Sigmoid colon (tissue), 7 donors: Measurements from ENCODE around the gene CHMP1A. TPM values are rescaled to one million over a fixed set of nuclear protein-coding genes. Genes with fewer than 3 reads are reported as not detected.

Experiments
- DNase-seq: peaks from one replicate; pipeline ENCODE4 v3.0.0-alpha.2; 2019
- H3K27ac ChIP-seq, 4 donors: fragments of 200-600 bp; sonication (generic); one replicate each; pipeline ENCODE4 v1.5.1; 2016 to 2019; ENCODE audit warnings: mild to moderate bottlenecking in 1 of 4
- H3K27me3 ChIP-seq, 3 donors: fragments of 200-600 bp; sonication (generic); one replicate each; pipeline ENCODE4 v1.5.1; 2019; ENCODE audit warnings: mild to moderate bottlenecking in 1 of 3
- H3K36me3 ChIP-seq, 4 donors: fragments of 200-600 bp; sonication (generic); one replicate each; pipeline ENCODE4 v1.5.1; 2016 to 2019
- H3K4me1 ChIP-seq, 4 donors: fragments of 200-600 bp; sonication (generic); one replicate each; pipeline ENCODE4 v1.5.1; 2017 to 2019
- H3K4me3 ChIP-seq, 4 donors: fragments of 200-600 bp; sonication (generic); one replicate each; pipeline ENCODE4 v1.5.1; 2017 to 2019; ENCODE audit warnings: mild to moderate bottlenecking in 2 of 4, moderate library complexity in 1 of 4
- H3K9me3 ChIP-seq, 4 donors: fragments of 200-600 bp in 3 of 4; sonication (generic) in 3 of 4; one replicate each; pipeline versions ENCODE4 v1.5.1 to v1.6.1; 2013 to 2019
- CTCF ChIP-seq, 4 experiments: fragments of 450-650 bp in 3 of 4; fragments of 200-600 bp in 1 of 4; IDR thresholded peaks; one replicate each; pipeline ENCODE4 v1.5.1; 2016 to 2019; ENCODE audit warnings: antibody characterized with exemption in 4 of 4, mild to moderate bottlenecking in 3 of 4, moderate library complexity in 2 of 4
- EP300 ChIP-seq, 4 donors: sonication (generic); formaldehyde crosslinking; IDR thresholded peaks; one replicate each; pipeline ENCODE4 v1.6.1; 2017; ENCODE audit warnings: antibody characterized with exemption in 4 of 4
- POLR2A ChIP-seq, 2 donors: fragments of 450-650 bp; IDR thresholded peaks; one replicate each; pipeline ENCODE4 v1.6.1; 2016; ENCODE audit warnings: antibody characterized with exemption in 2 of 2, mild to moderate bottlenecking in 2 of 2, moderate library complexity in 2 of 2
- POLR2AphosphoS5 ChIP-seq, 4 donors: sonication (generic); formaldehyde crosslinking; IDR thresholded peaks; one replicate each; pipeline ENCODE4 v1.6.1; 2017; ENCODE audit warnings: antibody characterized with exemption in 4 of 4
- WGBS, 2 donors: extraction: QIAGEN DNeasy Blood & Tissue Kit; methylation state at CpG; one replicate each; pipeline ENCODE4 v1.1.7; 2013; 5-methylcytosine and 5-hydroxymethylcytosine counted together
- intact Hi-C: fragments of 100-400 bp; cut with DNase I; formaldehyde crosslinking; loops from one replicate; pipeline ENCODE4 v1.15.1; 2023
- polyA plus RNA-seq, 3 donors: library from polyadenylated mRNA; stranded (reverse); fragments of 200-250 nt; gene quantifications; one replicate each; pipeline ENCODE4 v1.2.3, GENCODE V29; 2013
- total RNA-seq, 4 donors: library from RNA; depleted of rRNA; stranded (reverse); fragments of >200 nt; gene quantifications; one replicate each; pipeline ENCODE4 v1.1.0, GENCODE V29; 2016
- donor health status: healthy with polysubstance abuse.
- donor health status: Bipolar disorder and iron deficiency.
- donor health status: healthy.

Gene CHMP1A
- total and polyA plus RNA-seq, 7 donors, result 42.8 to 157 (median 75.9) TPM

- intact Hi-C loops, result no loop called here
- Histone ChIP-seq H3K9me3 (no peaks in the 10 kb centered on the region), H3K36me3 (no peaks in the 10 kb centered on the region), H3K27ac (no peak overlapping the region), H3K4me1 (no peaks in the 10 kb centered on the region), H3K27me3 (peaks cover 5 to 54% (median 7%) of the 10 kb centered on the region in 3 donors), H3K4me3 (no peak overlapping the region)
- TF ChIP-seq CTCF (IDR thresholded peaks at IDR 0.05) (no peak), POLR2AphosphoS5 (IDR thresholded peaks at IDR 0.05) (no peak), POLR2A (IDR thresholded peaks at IDR 0.05) (no peak), EP300 (IDR thresholded peaks at IDR 0.05) (no peak)
- no peak for DNase-seq
- WGBS, 2 donors, result 78 to 86% methylated on average over 20 of the region's 20 CpGs
Observed at GRCh38 chr16:89612415-89613166, 44.9 kb downstream of the CHMP1A start.

- H3K36me3 ChIP-seq, result no peaks in the 10 kb centered on the region
- WGBS, 2 donors, result 11 to 64% methylated on average over 1 of the region's 1 CpG
- no peak overlapping the region for H3K4me3 ChIP-seq
- no peak overlapping the region for H3K27ac ChIP-seq
- no peaks in the 10 kb centered on the region for H3K9me3 ChIP-seq
- DNase-seq, result no peak
- TF ChIP-seq POLR2AphosphoS5 (IDR thresholded peaks at IDR 0.05) (no peak), EP300 (IDR thresholded peaks at IDR 0.05) (no peak), POLR2A (IDR thresholded peaks at IDR 0.05) (no peak), CTCF (IDR thresholded peaks at IDR 0.05) (no peak)
- intact Hi-C loops, result no loop called here
- H3K4me1 ChIP-seq, result no peaks in the 10 kb centered on the region
- H3K27me3 ChIP-seq, result peaks cover 1 to 35% (median 11%) of the 10 kb centered on the region in 3 donors
Observed at GRCh38 chr16:89610108-89610453, 47.4 kb downstream of the CHMP1A start.

GRCh38 chr16:89607937-89608740 lies 49.4 kb downstream of the CHMP1A start:
- TF ChIP-seq CTCF (IDR thresholded peaks at IDR 0.05) (no peak), EP300 (IDR thresholded peaks at IDR 0.05) (no peak), POLR2A (IDR thresholded peaks at IDR 0.05) (no peak), POLR2AphosphoS5 (IDR thresholded peaks at IDR 0.05) (no peak)
- DNase-seq, result no peak
- Histone ChIP-seq H3K4me1 (no peaks in the 10 kb centered on the region), H3K4me3 (no peak overlapping the region), H3K27ac (no peak overlapping the region), H3K9me3 (no peaks in the 10 kb centered on the region), H3K27me3 (peaks cover 0 to 34% (median 15%) of the 10 kb centered on the region in 3 donors), H3K36me3 (no peaks in the 10 kb centered on the region)
- WGBS, 2 donors, result 38 to 75% methylated on average over 32 of the region's 32 CpGs
- intact Hi-C loops, result no loop called here

- Histone ChIP-seq H3K4me3 (no peak overlapping the region), H3K9me3 (no peaks in the 10 kb centered on the region), H3K27me3 (peaks cover 0 to 34% (median 20%) of the 10 kb centered on the region in 3 donors), H3K27ac (no peak overlapping the region), H3K4me1 (peaks cover 0 to 4% (median 0%) of the 10 kb centered on the region in 4 donors), H3K36me3 (no peaks in the 10 kb centered on the region)
- no peak for DNase-seq
- 77 to 78% methylated on average over 9 of the region's 9 CpGs for WGBS, 2 donors
- TF ChIP-seq POLR2A (IDR thresholded peaks at IDR 0.05) (no peak), POLR2AphosphoS5 (IDR thresholded peaks at IDR 0.05) (no peak), EP300 (IDR thresholded peaks at IDR 0.05) (no peak), CTCF (IDR thresholded peaks at IDR 0.05) (no peak)
- intact Hi-C loops, result no loop called here
Observed at GRCh38 chr16:89607453-89607852, 50.1 kb downstream of the CHMP1A start.
